B cell (primary cell): ENCODE data around the gene TNNT3. TPM values are rescaled to one million over a fixed set of nuclear protein-coding genes. Genes with fewer than 3 reads are reported as not detected.

ENCODE experiments used
- ATAC-seq: fragments of 200-7000 bp; cut with Tn5 transposase; one replicate; pipeline ENCODE4 v1.10.0; 2021; ENCODE audit warnings: low read depth, mild to moderate bottlenecking, moderate number of reproducible peaks, moderate library complexity
- CTCF ChIA-PET: fragments of 350-600 bp; sonication (Branson Sonifier 250); formaldehyde crosslinking; loops from one replicate; lab custom pipeline; 2021; ENCODE audit warnings: antibody characterized with exemption, inconsistent platforms; lab: Charles Lee
- POLR2A ChIA-PET: fragments of 350-600 bp; sonication (Branson Sonifier 250); formaldehyde crosslinking; loops from one replicate; lab custom pipeline; 2021; ENCODE audit warnings: antibody characterized with exemption; lab: Charles Lee
- DNase-seq: peaks from one replicate; pipeline ENCODE4 v3.0.0; 2013
- H2AFZ ChIP-seq: 2 replicates; pipeline ENCODE4 v1.6.1; 2012; ENCODE audit warnings: mild to moderate bottlenecking, low read depth, low read length; ENCODE audit not compliant: insufficient read depth, poor library complexity, severe bottlenecking
- H3K27ac ChIP-seq, 2 donors: 1 replicate in 1 of 2; 2 replicates in 1 of 2; pipeline ENCODE4 v1.5.1; 2012 to 2013; ENCODE audit warnings: low read length in 2 of 2, mild to moderate bottlenecking in 2 of 2, moderate library complexity in 1 of 2
- H3K27me3 ChIP-seq, 4 experiments: fragments of 200-600 bp in 1 of 4; sonication (generic) in 1 of 4; replicated peaks in 1 of 4; 1 replicate in 2 of 4; 2 replicates in 2 of 4; pipeline versions ENCODE4 v1.6.1 to v1.7.0; 2013 to 2016; ENCODE audit warnings: low read length in 3 of 4, mild to moderate bottlenecking in 2 of 4, mixed read lengths in 1 of 4, moderate library complexity in 1 of 4; ENCODE audit not compliant: insufficient read depth in 4 of 4, control insufficient read depth in 3 of 4; ENCODE audit errors: control extremely low read depth in 1 of 4
- H3K36me3 ChIP-seq, 2 experiments: replicated peaks in 1 of 2; 1 replicate in 1 of 2; 2 replicates in 1 of 2; pipeline versions ENCODE4 v1.6.1 to v1.7.1; 2013; ENCODE audit warnings: low read length in 1 of 2; ENCODE audit not compliant: insufficient read depth in 2 of 2, control insufficient read depth in 1 of 2; ENCODE audit errors: control extremely low read depth in 1 of 2, extremely low read depth in 1 of 2
- H3K4me1 ChIP-seq, 2 donors: fragments of 200-600 bp in 1 of 2; sonication (generic) in 1 of 2; 1 replicate in 1 of 2; 2 replicates in 1 of 2; pipeline versions ENCODE4 v1.5.1 to v1.6.1; 2013 to 2017; ENCODE audit warnings: low read length in 2 of 2; ENCODE audit not compliant: control insufficient read depth in 2 of 2, insufficient read depth in 2 of 2
- H3K4me2 ChIP-seq: replicated peaks from 2 replicates; pipeline ENCODE3; 2012; ENCODE audit warnings: mild to moderate bottlenecking, low read depth, low read length; ENCODE audit not compliant: poor library complexity, severe bottlenecking
- H3K4me3 ChIP-seq, 5 experiments: fragments of 200-600 bp in 1 of 5; sonication (generic) in 1 of 5; 1 replicate in 3 of 5; 2 replicates in 2 of 5; pipeline versions ENCODE4 v1.5.1 to v1.7.0; 2011 to 2016; ENCODE audit warnings: low read length in 4 of 5, mild to moderate bottlenecking in 4 of 5, low read depth in 2 of 5, control low read depth in 1 of 5, moderate library complexity in 1 of 5; ENCODE audit not compliant: insufficient read depth in 1 of 5; ENCODE audit errors: control extremely low read depth in 1 of 5, extremely low read depth in 1 of 5
- H3K79me2 ChIP-seq: fragments of 200-600 bp; sonication (generic); one replicate; pipeline ENCODE4 v1.6.0; 2016; ENCODE audit warnings: low read length; ENCODE audit not compliant: control insufficient read depth, insufficient read depth
- H3K9ac ChIP-seq: fragments of 200-600 bp; sonication (generic); 2 replicates; pipeline ENCODE4 v1.6.1; 2017; ENCODE audit warnings: mild to moderate bottlenecking, low read length, moderate library complexity
- H3K9me3 ChIP-seq, 3 donors: one replicate each; pipeline versions ENCODE4 v1.6.1 to v1.7.1; 2013; ENCODE audit warnings: low read length in 2 of 3; ENCODE audit not compliant: control insufficient read depth in 2 of 3, insufficient read depth in 1 of 3; ENCODE audit errors: control extremely low read depth in 1 of 3
- H4K20me1 ChIP-seq: 2 replicates; pipeline ENCODE4 v1.6.0; 2012; ENCODE audit warnings: mild to moderate bottlenecking, low read length; ENCODE audit not compliant: insufficient read depth, control insufficient read depth, poor library complexity, severe bottlenecking
- H3K27ac Mint-ChIP-seq: one replicate; pipeline ENCODE4 v1.8.0; 2021; ENCODE audit warnings: mixed read lengths
- H3K27me3 Mint-ChIP-seq: one replicate; pipeline ENCODE4 v1.8.0; 2021; ENCODE audit warnings: mixed read lengths
- H3K4me1 Mint-ChIP-seq: one replicate; pipeline ENCODE4 v1.8.0; 2021; ENCODE audit warnings: mixed read lengths
- H3K4me3 Mint-ChIP-seq: one replicate; pipeline ENCODE4 v1.8.0; 2021; ENCODE audit warnings: mixed read lengths
- H3K9me3 Mint-ChIP-seq: one replicate; pipeline ENCODE4 v1.8.0; 2022; ENCODE audit warnings: mixed read lengths; ENCODE audit not compliant: insufficient read depth
- CTCF ChIP-seq: fragments of 200-600 bp; IDR thresholded peaks from one replicate; pipeline ENCODE4 v1.8.0; 2022; ENCODE audit warnings: antibody characterized with exemption, mild to moderate bottlenecking
- EZH2 ChIP-seq: IDR thresholded peaks from 2 replicates; pipeline ENCODE4 v1.6.1; 2012; ENCODE audit warnings: borderline replicate concordance, low read depth, mild to moderate bottlenecking, moderate library complexity, low read length; ENCODE audit not compliant: insufficient read depth, poor library complexity, severe bottlenecking
- WGBS: methylation state at CpG from one replicate; pipeline ENCODE4 v1.1.5; 2013; ENCODE audit warnings: missing lambda C conversion rate; ENCODE audit not compliant: insufficient coverage; 5-methylcytosine and 5-hydroxymethylcytosine counted together
- intact Hi-C: fragments of 100-400 bp; cut with micrococcal nuclease; formaldehyde crosslinking; loops from one replicate; pipeline ENCODE4 v1.10.0; 2022
- polyA plus RNA-seq: library from polyadenylated mRNA; depleted of rRNA; stranded (reverse); fragments of >200 nt; gene quantifications from 2 replicates; pipeline ENCODE4 v1.2.3, GENCODE V29; 2012
- total RNA-seq, 2 donors: library from RNA; stranded (reverse); fragments of 120-200 nt in 1 of 2; gene quantifications; 1 replicate in 1 of 2; 2 replicates in 1 of 2; pipeline versions ENCODE4 v1.2.3 to v1.2.4, GENCODE V29; 2013 to 2022

TNNT3 gene
- total and polyA plus RNA-seq, 2 donors (not counting 1 experiment from before 2014, with no cell fraction given) = 2.5 to 10.0 TPM

- Histone ChIP-seq H3K27ac (no peak overlapping the region), H3K36me3 (no peaks in the 10 kb centered on the region), H3K27me3 (peaks cover 0 to 31% (median 8%) of the 10 kb centered on the region in 4 experiments), H4K20me1 (no peaks in the 10 kb centered on the region), H2AFZ (no peak overlapping the region), H3K4me1 (peaks cover 0 to 5% of the 10 kb centered on the region in 2 donors), H3K79me2 (no peaks in the 10 kb centered on the region), H3K4me3 (no peak overlapping the region), H3K4me2 (no peak overlapping the region), H3K9me3 (no peaks in the 10 kb centered on the region), H3K9ac (no peak overlapping the region)
- Mint-ChIP-seq H3K27me3 (peaks cover 22% of the 10 kb centered on the region), H3K4me1 (no peaks in the 10 kb centered on the region), H3K9me3 (no peaks in the 10 kb centered on the region), H3K4me3 (no peak overlapping the region), H3K27ac (no peak overlapping the region)
- ChIA-PET CTCF (no interaction called here), POLR2A (no interaction called here)
- intact Hi-C loops = no loop called here
- ATAC-seq (no peak), DNase-seq (no peak)
- TF ChIP-seq CTCF (no peak), EZH2 (no peak)
- 80% methylated on average over 17 of the region's 17 CpGs for WGBS
Measured at GRCh38 chr11:1924181-1924580, 4.7 kb downstream of the TNNT3 start.

- no peak for TF ChIP-seq CTCF
- no peak for TF ChIP-seq EZH2
- H3K9me3 ChIP-seq = no peaks in the 10 kb centered on the region
- H3K9ac ChIP-seq = no peak overlapping the region
- no peak overlapping the region for H3K4me3 ChIP-seq
- H3K4me2 ChIP-seq = no peak overlapping the region
- Mint-ChIP-seq H3K27ac (no peak overlapping the region), H3K4me1 (no peaks in the 10 kb centered on the region), H3K9me3 (no peaks in the 10 kb centered on the region), H3K4me3 (no peak overlapping the region), H3K27me3 (peaks cover 20% of the 10 kb centered on the region)
- intact Hi-C loops = no loop called here
- H2AFZ ChIP-seq = no peak overlapping the region
- H3K4me1 ChIP-seq = peaks cover 0 to 5% of the 10 kb centered on the region in 2 donors
- H4K20me1 ChIP-seq = no peaks in the 10 kb centered on the region
- no peaks in the 10 kb centered on the region for H3K79me2 ChIP-seq
- 93% methylated on average over 16 of the region's 21 CpGs for WGBS
- no peak overlapping the region for H3K27ac ChIP-seq
- H3K36me3 ChIP-seq = no peaks in the 10 kb centered on the region
- ATAC-seq (no peak), DNase-seq (no peak)
- peaks cover 0 to 31% (median 8%) of the 10 kb centered on the region in 4 experiments for H3K27me3 ChIP-seq
- POLR2A ChIA-PET = no interaction called here
- CTCF ChIA-PET = no interaction called here
Measured at GRCh38 chr11:1924646-1925372, 5.3 kb downstream of the TNNT3 start.
